ENCODE data around the gene PLCB3.

Gene PLCB3

DNA sequence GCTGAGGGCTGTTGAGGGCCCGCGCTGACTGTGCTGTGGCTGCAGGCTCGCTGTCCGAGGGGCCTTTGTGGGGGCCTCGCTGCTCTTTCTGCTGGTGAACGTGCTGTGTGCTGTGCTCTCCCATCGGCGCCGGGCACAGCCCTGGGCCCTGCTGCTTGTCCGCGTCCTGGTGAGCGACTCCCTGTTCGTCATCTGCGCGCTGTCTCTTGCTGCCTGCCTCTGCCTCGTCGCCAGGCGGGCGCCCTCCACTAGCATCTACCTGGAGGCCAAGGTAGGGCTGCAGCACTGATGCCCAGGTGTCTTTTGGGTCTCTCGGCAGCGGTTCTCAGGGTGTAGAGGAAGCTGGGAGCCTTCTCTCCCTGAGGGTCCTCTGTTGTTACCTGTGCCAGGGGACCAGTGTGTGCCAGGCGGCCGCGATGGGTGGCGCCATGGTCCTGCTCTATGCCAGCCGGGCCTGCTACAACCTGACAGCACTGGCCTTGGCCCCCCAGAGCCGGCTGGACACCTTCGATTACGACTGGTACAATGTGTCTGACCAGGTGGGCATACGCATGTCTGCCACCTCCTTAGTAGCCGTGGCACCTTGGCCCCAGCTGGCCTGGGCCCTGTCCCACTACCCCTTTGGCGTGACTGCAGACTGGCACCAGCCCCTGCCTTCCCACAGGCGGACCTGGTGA lies 36.5 kb downstream of the PLCB3 start:
- no peak for DNase-seq (ENCODE audit: low spot score)

DNA sequence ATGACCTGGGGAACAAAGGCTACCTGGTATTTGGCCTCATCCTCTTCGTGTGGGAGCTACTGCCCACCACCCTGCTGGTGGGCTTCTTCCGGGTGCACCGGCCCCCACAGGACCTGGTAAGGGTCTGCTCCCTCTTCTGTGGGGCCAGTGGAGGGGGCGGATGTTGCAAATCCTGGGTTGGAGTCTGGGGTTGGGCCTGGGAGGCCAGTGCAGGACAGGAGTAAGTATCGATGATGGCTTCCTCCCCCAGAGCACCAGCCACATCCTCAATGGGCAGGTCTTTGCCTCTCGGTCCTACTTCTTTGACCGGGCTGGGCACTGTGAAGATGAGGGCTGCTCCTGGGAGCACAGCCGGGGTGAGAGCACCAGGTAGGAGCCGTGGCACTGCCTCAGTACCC lies 37.0 kb downstream of the PLCB3 start:
- no peak for DNase-seq (ENCODE audit: low spot score)

DNA sequence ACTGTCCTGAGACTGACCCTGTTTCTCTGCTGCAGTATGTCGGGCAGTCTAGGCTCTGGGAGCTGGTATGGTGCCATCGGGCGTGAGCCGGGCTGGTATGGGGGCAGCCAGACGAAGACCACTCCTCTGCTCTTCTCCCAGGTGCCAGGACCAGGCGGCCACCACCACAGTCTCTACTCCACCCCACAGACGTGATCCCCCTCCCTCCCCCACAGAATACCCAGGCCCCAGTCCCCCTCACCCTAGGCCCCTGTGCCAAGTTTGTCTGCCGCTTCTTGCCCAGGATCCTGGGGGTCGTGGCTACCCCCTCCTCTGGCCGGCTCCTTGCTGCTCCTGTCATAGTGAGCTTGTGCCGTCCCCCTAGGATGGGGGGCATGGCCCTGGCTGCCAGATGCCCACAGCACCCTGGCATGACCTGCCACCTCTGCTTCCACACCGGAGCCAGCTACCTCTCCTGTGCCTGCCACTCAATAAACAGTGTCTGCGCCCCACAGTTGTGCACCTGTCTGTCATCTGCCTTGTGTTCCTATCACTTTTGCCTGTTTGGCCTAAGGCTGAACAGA lies 37.8 kb downstream of the PLCB3 start:
- no peak for DNase-seq (ENCODE audit: low spot score)

DNA sequence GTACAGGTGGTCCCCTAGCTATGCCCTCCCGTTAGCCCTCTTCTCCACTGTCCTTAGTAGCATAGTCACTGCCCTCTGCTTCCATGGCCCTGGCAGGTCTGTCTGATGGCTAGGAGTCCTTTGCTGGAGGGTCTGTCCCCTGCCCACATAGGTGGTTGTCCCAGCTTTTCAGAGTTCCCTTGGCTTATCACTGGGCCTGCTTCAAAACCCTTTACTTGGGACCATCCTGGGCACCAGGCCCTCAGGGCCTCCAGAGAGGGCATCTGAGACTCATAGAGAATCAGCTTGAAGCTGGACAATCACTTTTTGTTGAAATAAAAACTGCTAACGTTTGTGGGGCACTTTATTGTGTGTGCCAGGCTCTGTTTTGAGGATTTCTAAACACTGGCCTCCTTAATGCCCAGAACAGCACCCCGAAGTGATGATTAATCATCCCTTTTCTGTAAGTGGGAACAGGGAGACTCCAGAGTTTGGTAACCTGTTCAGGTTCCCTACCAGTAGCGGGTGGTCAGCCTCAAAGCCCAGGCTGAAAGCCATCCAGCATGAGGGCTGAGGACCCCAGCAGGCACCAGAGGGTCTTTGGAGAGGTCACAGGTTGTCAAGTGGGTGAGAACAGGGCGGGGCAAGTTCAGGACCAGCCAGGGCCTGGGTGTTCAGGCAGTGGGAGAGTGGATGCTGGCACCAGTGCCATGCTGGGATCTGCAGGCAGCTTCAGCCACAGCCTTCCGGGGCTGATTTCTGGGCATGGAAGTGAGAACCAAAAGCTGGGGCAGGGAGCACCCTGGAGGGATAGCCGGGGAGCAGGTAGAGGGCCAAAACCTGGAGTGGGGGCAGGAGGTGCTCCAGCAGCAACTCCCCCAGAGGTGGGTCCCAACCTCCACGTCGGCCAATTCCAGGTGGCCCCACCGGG lies 39.3 kb downstream of the PLCB3 start:
- DNase-seq (ENCODE audit: low spot score), result no peak

DNA sequence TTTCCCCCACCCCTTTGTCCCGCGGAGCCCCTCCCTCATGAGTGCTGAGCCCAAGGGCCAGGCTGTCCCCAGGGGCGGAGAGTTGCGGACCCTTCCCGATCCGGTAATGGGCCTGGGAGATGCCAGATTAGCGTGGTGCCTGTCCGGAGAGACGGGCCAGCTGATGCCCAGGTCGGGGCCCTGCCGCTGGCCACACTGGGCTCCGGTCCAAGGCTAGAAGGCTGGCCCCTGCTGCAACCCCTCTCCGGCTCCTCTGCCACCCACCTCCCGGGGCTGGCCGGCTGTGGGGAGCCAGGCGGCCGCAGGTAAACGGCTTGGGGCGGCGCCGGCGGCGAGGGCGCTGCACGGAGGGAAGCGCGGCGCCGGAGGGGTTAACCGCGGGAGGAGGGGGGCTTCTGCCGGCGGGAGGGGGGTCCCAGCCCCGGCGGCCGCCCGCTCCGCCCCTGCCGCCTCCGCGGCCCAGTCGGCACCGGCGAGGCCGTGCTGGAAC lies 40.0 kb downstream of the PLCB3 start, which contains the start of gene KCNK4:
TSS of gene KCNK4 (plus strand) at position 41 of the 490 bp plus-strand sequence. CDS start 1,717 bp downstream, outside the sequence.
- no peak for DNase-seq (ENCODE audit: low spot score)

DNA sequence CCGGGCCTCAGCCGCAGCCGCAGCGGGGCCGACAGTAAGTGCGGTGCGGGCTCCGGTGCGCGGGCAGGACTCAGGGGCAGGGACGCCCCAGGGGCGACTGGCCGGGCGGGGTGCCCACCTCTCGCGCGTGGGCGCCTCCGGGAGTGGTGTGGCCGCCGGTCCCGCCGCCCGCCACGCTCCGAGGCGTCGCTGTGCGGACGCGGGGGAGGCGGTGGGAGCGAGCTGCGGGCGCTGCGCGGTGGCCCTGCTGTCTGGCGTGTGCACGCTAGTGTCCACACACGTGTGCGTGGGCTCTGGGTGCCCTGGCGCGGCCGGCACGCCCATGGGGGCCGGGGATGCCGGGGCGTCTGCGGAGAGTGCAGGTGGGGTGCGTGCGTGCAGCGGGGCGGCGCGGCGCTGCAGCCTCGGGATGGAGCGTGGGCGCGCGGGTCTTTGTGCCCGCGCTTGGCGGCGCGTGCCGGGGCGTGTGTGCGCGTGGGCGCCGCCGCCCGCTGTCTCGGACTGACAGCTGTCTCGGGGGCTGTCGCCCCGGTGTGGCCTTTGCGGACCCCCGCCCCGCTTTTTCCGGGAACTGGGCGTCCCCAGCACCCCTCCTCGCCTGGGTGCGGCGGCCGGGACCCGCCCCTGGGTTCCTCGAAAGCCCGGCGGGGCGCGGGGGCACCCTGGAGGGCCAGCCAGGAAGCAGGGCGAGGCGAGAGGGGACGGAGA lies 40.6 kb downstream of the PLCB3 start:
- DNase-seq (ENCODE audit: low spot score), result no peak

DNA sequence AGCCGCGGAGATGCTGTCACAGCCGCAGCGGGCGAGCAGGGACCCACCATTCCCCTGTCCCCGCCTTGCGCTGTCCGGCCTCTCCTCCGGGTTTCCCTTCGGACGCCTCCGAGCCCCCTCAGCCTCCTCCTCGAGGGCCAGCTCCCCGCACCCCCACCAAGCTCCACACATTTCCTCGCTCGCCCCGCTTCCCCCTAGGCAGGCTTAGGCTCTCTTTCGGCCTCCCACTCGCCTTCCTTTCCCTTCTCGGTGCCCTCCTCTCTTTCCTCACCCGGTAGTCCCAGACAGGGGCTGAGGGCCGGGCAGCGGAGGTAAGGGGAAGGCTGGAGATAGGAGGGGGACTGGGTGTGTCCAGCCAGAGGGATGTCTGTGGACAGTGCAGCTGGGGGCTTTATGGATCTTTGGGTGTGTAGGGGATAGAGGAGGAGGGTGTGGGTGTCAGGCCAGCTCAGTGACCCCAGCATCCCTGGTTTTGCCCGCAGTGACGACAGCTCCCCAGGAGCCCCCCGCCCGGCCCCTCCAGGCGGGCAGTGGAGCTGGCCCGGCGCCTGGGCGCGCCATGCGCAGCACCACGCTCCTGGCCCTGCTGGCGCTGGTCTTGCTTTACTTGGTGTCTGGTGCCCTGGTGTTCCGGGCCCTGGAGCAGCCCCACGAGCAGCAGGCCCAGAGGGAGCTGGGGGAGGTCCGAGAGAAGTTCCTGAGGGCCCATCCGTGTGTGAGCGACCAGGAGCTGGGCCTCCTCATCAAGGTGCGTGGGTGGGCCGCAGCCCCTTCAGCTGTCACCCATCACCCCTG lies 41.3 kb downstream of the PLCB3 start:
- DNase-seq (ENCODE audit: low spot score), result no peak

DNA sequence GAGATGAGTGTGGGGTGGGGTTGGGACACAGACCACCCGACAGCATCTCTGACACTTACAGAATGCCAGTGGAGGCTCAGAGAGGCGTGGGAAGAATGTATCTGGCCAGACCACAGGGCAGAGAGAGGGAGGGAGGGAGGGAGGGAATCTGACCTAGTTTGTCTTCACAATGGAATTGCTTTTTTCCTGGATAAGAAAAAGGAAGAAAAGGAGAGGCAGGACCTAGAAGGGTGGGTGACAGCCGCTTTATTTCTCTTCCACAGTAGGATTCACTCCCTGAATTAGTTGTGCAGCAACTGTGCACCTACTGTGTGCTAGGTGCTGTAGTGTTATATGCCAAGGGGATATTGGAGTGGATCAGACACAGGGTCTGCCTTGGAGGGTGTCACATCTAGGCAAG lies 43.4 kb downstream of the PLCB3 start:
- DNase-seq (ENCODE audit: low spot score), result no peak

DNA sequence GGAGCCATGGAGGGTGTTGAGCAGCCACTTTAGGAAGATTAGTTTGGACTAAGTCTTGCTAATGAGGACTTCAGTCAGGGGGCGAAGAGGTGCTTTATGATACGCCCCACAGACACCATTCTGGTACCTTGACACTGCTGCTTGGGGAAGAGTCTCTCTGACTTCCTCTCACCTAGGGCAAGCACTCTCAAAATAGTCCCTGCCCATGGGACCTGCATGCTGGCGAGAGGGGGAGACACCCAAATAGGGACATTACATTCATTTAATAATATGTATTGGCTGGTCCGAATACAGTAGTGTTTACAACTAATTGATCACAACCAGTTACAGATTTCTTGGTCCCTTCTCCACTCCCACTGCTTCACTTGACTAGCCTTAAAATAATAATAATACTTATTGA lies 44.4 kb downstream of the PLCB3 start:
- DNase-seq (ENCODE audit: low spot score), result no peak

DNA sequence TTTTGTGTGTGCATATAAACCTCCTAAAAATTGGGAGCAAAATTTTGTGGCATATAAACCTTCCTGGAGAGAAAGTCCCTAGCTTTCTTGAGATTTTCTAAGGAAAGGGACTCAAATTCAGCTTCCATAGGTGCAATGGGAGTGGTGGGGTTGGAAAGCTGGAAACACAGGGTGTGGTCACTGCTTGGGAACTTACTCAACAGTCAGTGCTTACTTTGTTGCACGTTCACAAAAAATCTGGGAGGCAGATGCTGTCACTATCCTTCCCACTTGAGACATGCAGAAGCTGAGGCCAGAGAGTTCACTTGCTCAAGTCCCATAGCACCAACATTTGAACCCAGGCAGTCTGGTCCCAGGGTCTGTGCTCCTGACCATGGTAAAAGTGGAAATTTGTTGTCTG lies 44.9 kb downstream of the PLCB3 start:
- no peak for DNase-seq (ENCODE audit: low spot score)

DNA sequence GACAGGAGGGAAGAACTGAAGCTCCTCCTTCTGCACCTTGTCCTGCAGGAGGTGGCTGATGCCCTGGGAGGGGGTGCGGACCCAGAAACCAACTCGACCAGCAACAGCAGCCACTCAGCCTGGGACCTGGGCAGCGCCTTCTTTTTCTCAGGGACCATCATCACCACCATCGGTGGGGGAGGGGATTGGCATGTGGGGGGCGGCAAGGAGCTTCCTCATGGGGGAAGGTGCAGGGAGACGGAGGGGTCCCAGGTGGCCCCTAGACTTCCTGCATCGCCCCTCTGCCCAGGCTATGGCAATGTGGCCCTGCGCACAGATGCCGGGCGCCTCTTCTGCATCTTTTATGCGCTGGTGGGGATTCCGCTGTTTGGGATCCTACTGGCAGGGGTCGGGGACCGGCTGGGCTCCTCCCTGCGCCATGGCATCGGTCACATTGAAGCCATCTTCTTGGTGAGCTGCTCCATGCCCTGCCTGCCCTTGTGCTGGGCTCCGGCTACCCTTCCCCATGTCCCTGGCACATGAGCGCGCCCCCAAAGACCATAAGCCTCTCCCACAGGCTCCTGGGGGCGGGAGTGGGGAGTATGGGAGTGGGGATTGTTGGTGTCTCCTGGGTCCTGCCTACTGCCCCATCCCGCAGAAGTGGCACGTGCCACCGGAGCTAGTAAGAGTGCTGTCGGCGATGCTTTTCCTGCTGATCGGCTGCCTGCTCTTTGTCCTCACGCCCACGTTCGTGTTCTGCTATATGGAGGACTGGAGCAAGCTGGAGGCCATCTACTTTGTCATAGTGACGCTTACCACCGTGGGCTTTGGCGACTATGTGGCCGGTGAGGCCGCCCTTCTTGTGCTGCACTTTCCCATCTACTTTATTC lies 45.7 kb downstream of the PLCB3 start:
- no peak for DNase-seq (ENCODE audit: low spot score)

DNA sequence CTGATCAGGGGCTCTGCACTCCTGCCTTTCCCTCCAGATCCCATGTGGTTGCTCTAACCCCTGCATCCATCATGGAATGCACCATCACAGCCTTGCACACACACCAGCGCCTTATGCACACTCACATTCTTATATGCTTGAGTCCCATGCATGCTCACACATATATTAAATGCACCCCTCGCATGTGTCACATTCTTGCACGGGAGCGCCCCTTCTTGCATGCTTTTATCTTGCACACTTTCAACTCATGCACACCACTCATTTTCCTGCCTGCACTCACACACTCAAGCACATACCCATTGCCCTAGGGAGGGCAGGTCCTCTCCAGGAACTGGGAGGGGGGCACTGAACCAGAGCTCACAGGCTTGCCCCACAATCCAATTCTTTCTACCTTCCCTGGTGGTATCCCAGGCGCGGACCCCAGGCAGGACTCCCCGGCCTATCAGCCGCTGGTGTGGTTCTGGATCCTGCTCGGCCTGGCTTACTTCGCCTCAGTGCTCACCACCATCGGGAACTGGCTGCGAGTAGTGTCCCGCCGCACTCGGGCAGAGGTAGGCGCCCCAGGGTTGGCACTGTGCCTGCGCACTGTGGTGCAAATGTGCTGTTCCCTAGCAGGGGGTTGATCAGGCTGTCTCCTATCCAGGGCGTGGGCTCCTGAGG lies 46.5 kb downstream of the PLCB3 start:
- DNase-seq (ENCODE audit: low spot score), result no peak

DNA sequence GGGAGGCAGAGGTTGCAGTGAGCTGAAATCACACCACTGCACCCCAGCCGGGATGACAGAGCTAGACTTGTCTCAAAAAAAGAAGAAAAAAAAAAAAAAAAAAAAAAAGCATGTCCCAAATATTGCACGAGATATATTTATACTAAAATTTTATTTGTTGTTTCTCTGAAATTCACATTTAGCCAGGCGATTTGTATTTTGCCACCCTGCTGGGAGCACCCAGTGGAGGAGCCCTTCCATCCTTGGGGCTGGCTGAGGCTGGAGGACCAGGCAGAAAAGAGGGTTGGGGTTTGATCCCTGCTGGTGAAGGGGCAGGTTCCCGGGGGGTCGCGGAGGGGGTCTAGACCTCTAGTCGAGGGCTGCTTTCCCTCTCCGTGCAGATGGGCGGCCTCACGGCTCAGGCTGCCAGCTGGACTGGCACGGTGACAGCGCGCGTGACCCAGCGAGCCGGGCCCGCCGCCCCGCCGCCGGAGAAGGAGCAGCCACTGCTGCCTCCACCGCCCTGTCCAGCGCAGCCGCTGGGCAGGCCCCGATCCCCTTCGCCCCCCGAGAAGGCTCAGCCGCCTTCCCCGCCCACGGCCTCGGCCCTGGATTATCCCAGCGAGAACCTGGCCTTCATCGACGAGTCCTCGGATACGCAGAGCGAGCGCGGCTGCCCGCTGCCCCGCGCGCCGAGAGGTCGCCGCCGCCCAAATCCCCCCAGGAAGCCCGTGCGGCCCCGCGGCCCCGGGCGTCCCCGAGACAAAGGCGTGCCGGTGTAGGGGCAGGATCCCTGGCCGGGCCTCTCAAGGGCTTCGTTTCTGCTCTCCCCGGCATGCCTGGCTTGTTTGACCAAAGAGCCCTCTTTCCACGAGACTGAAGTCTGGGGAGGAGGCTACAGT lies 47.9 kb downstream of the PLCB3 start:
- no peak for DNase-seq (ENCODE audit: low spot score)

DNA sequence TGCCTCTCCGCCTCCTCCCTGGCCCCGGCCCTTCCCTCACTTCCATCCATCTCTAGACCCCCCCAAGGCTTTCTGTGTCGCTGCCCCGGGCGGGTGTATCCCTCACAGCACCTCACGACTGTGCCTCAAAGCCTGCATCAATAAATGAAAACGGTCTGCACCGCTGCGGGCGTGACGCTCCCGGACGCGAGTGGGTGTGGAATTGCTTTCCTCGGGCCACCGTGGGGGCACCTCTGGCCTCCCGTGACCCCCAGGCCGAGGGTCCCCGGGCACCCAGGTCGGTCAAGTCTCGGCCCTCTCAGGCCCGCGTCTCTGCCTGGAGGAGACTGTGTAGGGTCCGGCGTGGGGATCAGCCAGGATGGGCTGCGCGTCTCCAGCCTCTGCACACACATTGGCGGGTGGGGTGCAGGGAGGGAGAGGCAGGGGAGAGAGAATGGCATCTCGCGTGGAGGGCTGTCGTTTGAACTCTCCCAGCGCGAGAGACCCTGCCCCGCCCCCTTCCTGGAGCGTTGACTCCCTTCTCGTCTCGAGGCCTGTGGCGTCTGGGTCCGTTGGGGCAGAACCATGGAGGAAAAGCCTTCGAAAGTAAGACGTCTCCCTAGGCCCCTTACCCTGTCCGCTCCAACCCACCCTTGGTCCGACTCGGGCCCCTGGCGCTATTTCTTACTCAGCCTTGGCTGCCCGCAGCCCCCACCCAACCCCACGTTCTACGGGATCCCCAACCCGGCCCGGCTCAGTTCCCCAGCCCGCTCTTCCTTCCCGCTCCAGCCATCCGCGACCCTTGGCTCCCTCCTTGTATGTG lies 48.7 kb downstream of the PLCB3 start, which contains the start of gene CATSPERZ:
TSS of gene CATSPERZ (plus strand) at position 512 of the 802 bp plus-strand sequence. CDS start at position 565, 53 bp downstream.
- no peak for DNase-seq (ENCODE audit: low spot score)

DNA sequence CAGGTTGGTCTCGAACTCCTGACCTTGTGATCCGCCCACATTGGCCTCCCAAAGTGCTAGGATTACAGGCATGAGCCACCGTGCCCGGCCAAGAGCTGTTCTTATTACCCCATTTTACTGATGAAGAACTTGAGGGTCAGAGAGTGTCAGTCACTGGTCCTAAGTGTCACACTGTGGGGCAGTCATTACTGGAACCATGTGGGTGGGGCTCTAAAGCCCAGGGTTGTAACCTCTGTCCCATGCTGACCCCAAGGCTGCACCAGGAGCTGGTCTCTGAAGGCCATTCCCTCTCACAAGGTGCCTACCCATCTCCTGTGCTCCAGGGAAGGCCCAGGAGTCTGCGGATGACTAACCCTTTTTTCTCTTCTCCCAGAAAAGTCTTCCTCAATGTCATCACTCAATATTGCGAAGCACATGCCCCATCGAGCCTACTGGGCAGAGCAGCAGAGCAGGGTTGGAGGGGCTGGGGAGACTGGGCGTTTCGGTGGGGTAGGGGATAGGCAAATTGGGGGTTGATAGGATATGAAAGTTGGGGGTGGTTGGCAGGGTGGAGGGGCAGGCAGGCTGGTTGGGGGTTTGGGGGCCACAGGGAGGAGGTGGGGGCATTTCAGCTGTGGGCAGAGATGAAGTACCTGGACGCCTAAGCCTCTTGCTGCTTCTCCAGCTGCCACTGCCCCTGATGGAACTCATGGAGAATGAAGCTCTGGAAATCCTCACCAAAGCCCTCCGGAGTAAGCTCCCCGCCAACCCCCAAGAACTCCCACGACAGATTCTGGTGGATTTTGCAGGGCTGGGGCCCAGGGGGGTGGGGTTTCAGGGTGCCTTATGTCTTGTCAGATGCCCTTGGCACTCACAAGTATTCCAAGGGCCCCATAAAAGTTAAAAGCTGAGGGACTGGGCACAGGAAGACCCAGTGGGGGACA lies 52.0 kb downstream of the PLCB3 start:
- DNase-seq (ENCODE audit: low spot score), result no peak

DNA sequence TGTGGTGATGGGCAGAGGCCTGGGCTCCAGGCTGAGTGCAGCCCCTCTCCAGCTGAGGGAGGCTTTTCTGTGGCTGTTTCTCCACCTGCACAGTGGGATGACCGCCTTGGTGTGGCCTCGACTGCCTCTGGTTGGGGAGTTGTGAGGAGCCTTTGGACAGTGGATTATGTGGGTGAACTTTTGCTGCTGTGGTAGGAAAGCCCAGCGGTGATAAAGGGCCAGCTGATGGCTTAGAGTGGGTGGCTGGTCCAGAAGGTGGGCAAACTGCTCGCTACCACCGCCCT lies 52.6 kb downstream of the PLCB3 start:
- DNase-seq (ENCODE audit: low spot score), result no peak

Data from ecto neural progenitor cell (in vitro differentiated cells).